Colonic mucosa (tissue), 4 donors: ENCODE data around the gene DIP2C. TPM values are rescaled to one million over a fixed set of nuclear protein-coding genes. Genes with fewer than 3 reads are reported as not detected.

Experiments used
- DNase-seq: peaks from one replicate; pipeline ENCODE4 v3.0.0-alpha.2; 2020
- H3K27ac ChIP-seq: fragments of 200-600 bp; one replicate; pipeline ENCODE4 v1.8.0; 2021
- H3K27me3 ChIP-seq: fragments of 200-600 bp; one replicate; pipeline ENCODE4 v1.8.0; 2021
- H3K36me3 ChIP-seq: fragments of 200-600 bp; one replicate; pipeline ENCODE4 v1.8.0; 2021
- H3K4me1 ChIP-seq: fragments of 200-600 bp; one replicate; pipeline ENCODE4 v1.8.0; 2021; ENCODE audit warnings: mild to moderate bottlenecking
- H3K4me3 ChIP-seq: fragments of 200-600 bp; one replicate; pipeline ENCODE4 v1.8.0; 2021
- H3K9ac ChIP-seq, 2 donors: one replicate each; pipeline ENCODE4 v1.7.0; 2013; ENCODE audit warnings: control low read depth in 2 of 2, low read depth in 2 of 2, low read length in 2 of 2
- H3K9me3 ChIP-seq: fragments of 200-600 bp; one replicate; pipeline ENCODE4 v1.8.0; 2021
- CTCF ChIP-seq: fragments of 200-600 bp; IDR thresholded peaks from one replicate; pipeline ENCODE4 v1.8.0; 2022; ENCODE audit warnings: antibody characterized with exemption, mild to moderate bottlenecking
- intact Hi-C: fragments of 100-400 bp; cut with DNase I; formaldehyde crosslinking; loops from one replicate; pipeline ENCODE4 v1.14.1; 2022
- total RNA-seq, 2 donors: library from RNA; stranded (reverse); fragmentation: NEBNext Ultra II Directional in 1 of 2; extraction: Animal tissue kit (Norgen Biotek cat#: 25700) in 1 of 2; gene quantifications; one replicate each; pipeline ENCODE4 v1.2.1, GENCODE V29; 2021
- donor health status: healthy.
- donor health status: DM: no; HTN: no; CAD: no.
- donor health status: DM: no; HTN: no; CAD: no.

DIP2C gene
- total RNA-seq, 2 donors from 2014 or later, result 7.6 to 11.2 TPM

GRCh38 chr10:631266-631665 is 58.2 kb downstream of the DIP2C start:
- H3K27me3 ChIP-seq, result no peaks in the 10 kb centered on the region
- TF ChIP-seq CTCF, result no peak
- no peak overlapping the region for H3K4me3 ChIP-seq
- intact Hi-C loops, result no loop called here
- H3K27ac ChIP-seq, result no peak overlapping the region
- H3K36me3 ChIP-seq, result no peaks in the 10 kb centered on the region
- no peak for DNase-seq
- H3K9me3 ChIP-seq, result no peaks in the 10 kb centered on the region
- H3K4me1 ChIP-seq, result no peaks in the 10 kb centered on the region
- H3K9ac ChIP-seq, result no peak overlapping the region

GRCh38 chr10:630581-631073 is 58.8 kb downstream of the DIP2C start:
- DNase-seq, result no peak
- Histone ChIP-seq H3K27me3 (no peaks in the 10 kb centered on the region), H3K4me3 (no peak overlapping the region), H3K27ac (no peak overlapping the region), H3K36me3 (no peaks in the 10 kb centered on the region), H3K9me3 (no peaks in the 10 kb centered on the region), H3K4me1 (no peaks in the 10 kb centered on the region), H3K9ac (no peak overlapping the region)
- no peak for TF ChIP-seq CTCF
- intact Hi-C loops, result no loop called here

- intact Hi-C loops, result no loop called here
- H3K9me3 ChIP-seq, result no peaks in the 10 kb centered on the region
- no peak overlapping the region for H3K27ac ChIP-seq
Observed at GRCh38 chr10:629186-629998, 60.1 kb downstream of the DIP2C start.

GRCh38 chr10:628386-629045 is 61.0 kb downstream of the DIP2C start:
- Histone ChIP-seq H3K27ac (no peak overlapping the region), H3K9ac (no peak overlapping the region), H3K4me1 (no peaks in the 10 kb centered on the region), H3K27me3 (no peaks in the 10 kb centered on the region), H3K9me3 (no peaks in the 10 kb centered on the region), H3K4me3 (no peak overlapping the region), H3K36me3 (no peaks in the 10 kb centered on the region)
- no peak for TF ChIP-seq CTCF
- intact Hi-C loops, result no loop called here
- DNase-seq, result no peak

More at GRCh38 chr10:629186-629998, 60.1 kb downstream of the DIP2C start:
- Histone ChIP-seq H3K27me3 (no peaks in the 10 kb centered on the region), H3K36me3 (no peaks in the 10 kb centered on the region), H3K9ac (no peak overlapping the region), H3K4me3 (no peak overlapping the region), H3K4me1 (no peaks in the 10 kb centered on the region)
- TF ChIP-seq CTCF, result no peak
- DNase-seq, result no peak

- Histone ChIP-seq H3K36me3 (no peaks in the 10 kb centered on the region), H3K27me3 (no peaks in the 10 kb centered on the region), H3K4me3 (no peak overlapping the region), H3K27ac (no peak overlapping the region), H3K4me1 (no peaks in the 10 kb centered on the region), H3K9me3 (no peaks in the 10 kb centered on the region), H3K9ac (no peak overlapping the region)
- intact Hi-C loops, result no loop called here
- TF ChIP-seq CTCF, result no peak
- DNase-seq, result no peak
Observed at GRCh38 chr10:627032-627992, 62.2 kb downstream of the DIP2C start.
